ENCODE data around the gene TM4SF5. TPM values are rescaled to one million over a fixed set of nuclear protein-coding genes. Genes with fewer than 3 reads are reported as not detected.

The TM4SF5 gene
- total and polyA plus RNA-seq, 5 donors = not detected

Other genes starting within 250 kb of the TM4SF5 start
- gene MYBBP1A, start 216.5 kb upstream of the TM4SF5 start, total RNA-seq = 10 to 100 TPM; 18.4 to 28.5 (median 23.1) TPM
- gene MYBBP1A, start 216.5 kb upstream of the TM4SF5 start, polyA plus RNA-seq = 15.9 TPM
- gene GGT6, start 211.3 kb upstream of the TM4SF5 start, total RNA-seq = not detected
- gene GGT6, start 211.3 kb upstream of the TM4SF5 start, polyA plus RNA-seq = not detected
- gene SMTNL2, start 187.4 kb upstream of the TM4SF5 start, total RNA-seq = 10 to 100 TPM; 10.7 to 20.8 (median 14.2) TPM
- 5.8 TPM for gene SMTNL2, start 187.4 kb upstream of the TM4SF5 start, polyA plus RNA-seq
- gene ALOX15, start 130.2 kb upstream of the TM4SF5 start, total RNA-seq = 1 to 10 TPM in 2 of 4 donors, under 1 TPM in 1, not detected in 1; 0.91 to 2.0 (median 1.0) TPM
- gene ALOX15, start 130.2 kb upstream of the TM4SF5 start, polyA plus RNA-seq = 0.05 TPM
- 10 to 100 TPM; 29.7 to 40.9 (median 36.7) TPM for gene PELP1, start 67.7 kb upstream of the TM4SF5 start, total RNA-seq
- gene PELP1, start 67.7 kb upstream of the TM4SF5 start, polyA plus RNA-seq = 21.1 TPM
- gene ARRB2, start 61.3 kb upstream of the TM4SF5 start, total RNA-seq = 10 to 100 TPM; 21.6 to 35.1 (median 25.5) TPM
- 17.0 TPM for gene ARRB2, start 61.3 kb upstream of the TM4SF5 start, polyA plus RNA-seq
- 10 to 100 TPM; 17.8 to 21.6 (median 21.0) TPM for gene MED11, start 40.5 kb upstream of the TM4SF5 start, total RNA-seq
- gene MED11, start 40.5 kb upstream of the TM4SF5 start, polyA plus RNA-seq = 47.6 TPM
- under 1 TPM; 0.20 to 0.53 (median 0.33) TPM for gene ZMYND15, start 32.1 kb upstream of the TM4SF5 start, total RNA-seq
- 0.23 TPM for gene ZMYND15, start 32.1 kb upstream of the TM4SF5 start, polyA plus RNA-seq
- 1 to 10 TPM; 5.0 to 6.3 (median 5.5) TPM for gene CXCL16, start 32.0 kb upstream of the TM4SF5 start, total RNA-seq
- gene CXCL16, start 32.0 kb upstream of the TM4SF5 start, polyA plus RNA-seq = 2.5 TPM
- 1 to 10 TPM in 3 of 4 donors, under 1 TPM in 1; 0.45 to 1.6 (median 1.4) TPM for gene VMO1, start 14.5 kb downstream of the TM4SF5 start, total RNA-seq
- gene VMO1, start 14.5 kb downstream of the TM4SF5 start, polyA plus RNA-seq = 0.70 TPM
- gene GLTPD2, start 17.1 kb downstream of the TM4SF5 start, total RNA-seq = not detected
- not detected for gene GLTPD2, start 17.1 kb downstream of the TM4SF5 start, polyA plus RNA-seq
- gene PSMB6, start 24.3 kb downstream of the TM4SF5 start, total RNA-seq = 100 to 1,000 TPM; 149 to 163 (median 151) TPM
- 234 TPM for gene PSMB6, start 24.3 kb downstream of the TM4SF5 start, polyA plus RNA-seq
- gene PLD2, start 35.3 kb downstream of the TM4SF5 start, total RNA-seq = 10 to 100 TPM; 12.0 to 15.3 (median 13.4) TPM
- gene PLD2, start 35.3 kb downstream of the TM4SF5 start, polyA plus RNA-seq = 10.0 TPM
- 10 to 100 TPM; 44.5 to 54.7 (median 49.3) TPM for gene MINK1, start 61.5 kb downstream of the TM4SF5 start, total RNA-seq
- 31.1 TPM for gene MINK1, start 61.5 kb downstream of the TM4SF5 start, polyA plus RNA-seq
- gene C17orf107, start 127.7 kb downstream of the TM4SF5 start, total RNA-seq = 1 to 10 TPM; 2.7 to 3.3 (median 2.8) TPM
- gene C17orf107, start 127.7 kb downstream of the TM4SF5 start, polyA plus RNA-seq = 3.6 TPM
- gene CHRNE, start 131.2 kb downstream of the TM4SF5 start, total RNA-seq = 100 to 1,000 TPM in 1 of 4 donors, 10 to 100 TPM in 3; 57.6 to 106 (median 68.9) TPM
- 63.6 TPM for gene CHRNE, start 131.2 kb downstream of the TM4SF5 start, polyA plus RNA-seq
- gene GP1BA, start 160.4 kb downstream of the TM4SF5 start, total RNA-seq = under 1 TPM in 1 of 4 donors, not detected in 3; 0.23 TPM
- gene GP1BA, start 160.4 kb downstream of the TM4SF5 start, polyA plus RNA-seq = 0.16 TPM
- 100 to 1,000 TPM; 162 to 230 (median 202) TPM for gene SLC25A11, start 168.2 kb downstream of the TM4SF5 start, total RNA-seq
- 200 TPM for gene SLC25A11, start 168.2 kb downstream of the TM4SF5 start, polyA plus RNA-seq
- 100 to 1,000 TPM in 1 of 4 donors, 10 to 100 TPM in 3; 76.6 to 108 (median 87.5) TPM for gene RNF167, start 168.4 kb downstream of the TM4SF5 start, total RNA-seq
- gene RNF167, start 168.4 kb downstream of the TM4SF5 start, polyA plus RNA-seq = 124 TPM
- 100 to 1,000 TPM; 148 to 229 (median 201) TPM for gene PFN1, start 176.6 kb downstream of the TM4SF5 start, total RNA-seq
- gene PFN1, start 176.6 kb downstream of the TM4SF5 start, polyA plus RNA-seq = 180 TPM
- gene ENO3, start 179.2 kb downstream of the TM4SF5 start, total RNA-seq = 100 to 1,000 TPM; 198 to 695 (median 246) TPM
- gene ENO3, start 179.2 kb downstream of the TM4SF5 start, polyA plus RNA-seq = 455 TPM
- gene SPAG7, start 195.9 kb downstream of the TM4SF5 start, total RNA-seq = 100 to 1,000 TPM; 106 to 133 (median 117) TPM
- 164 TPM for gene SPAG7, start 195.9 kb downstream of the TM4SF5 start, polyA plus RNA-seq
- gene CAMTA2, start 215.8 kb downstream of the TM4SF5 start, total RNA-seq = 10 to 100 TPM; 35.3 to 44.4 (median 40.3) TPM
- gene CAMTA2, start 215.8 kb downstream of the TM4SF5 start, polyA plus RNA-seq = 43.5 TPM
- gene INCA1, start 225.6 kb downstream of the TM4SF5 start, total RNA-seq = 1 to 10 TPM; 2.2 to 3.8 (median 3.2) TPM
- gene INCA1, start 225.6 kb downstream of the TM4SF5 start, polyA plus RNA-seq = 5.0 TPM
- 100 to 1,000 TPM; 519 to 727 (median 570) TPM for gene KIF1C, start 226.1 kb downstream of the TM4SF5 start, total RNA-seq
- 406 TPM for gene KIF1C, start 226.1 kb downstream of the TM4SF5 start, polyA plus RNA-seq

All from right cardiac atrium (tissue), 5 donors.